Stimulated activated CD4-positive, alpha-beta T cell treated with anti-CD3 and anti-CD28 coated beads, Interleukin-12 subunit alpha, Interleukin-12 subunit beta, amount 100 ng/mL, for 4 hours (primary cell): ENCODE results near the gene PANX1.

Source experiments
- DNase-seq: peaks from one replicate; pipeline ENCODE4 v3.0.0-alpha.2; 2020

The PANX1 gene

DNA sequence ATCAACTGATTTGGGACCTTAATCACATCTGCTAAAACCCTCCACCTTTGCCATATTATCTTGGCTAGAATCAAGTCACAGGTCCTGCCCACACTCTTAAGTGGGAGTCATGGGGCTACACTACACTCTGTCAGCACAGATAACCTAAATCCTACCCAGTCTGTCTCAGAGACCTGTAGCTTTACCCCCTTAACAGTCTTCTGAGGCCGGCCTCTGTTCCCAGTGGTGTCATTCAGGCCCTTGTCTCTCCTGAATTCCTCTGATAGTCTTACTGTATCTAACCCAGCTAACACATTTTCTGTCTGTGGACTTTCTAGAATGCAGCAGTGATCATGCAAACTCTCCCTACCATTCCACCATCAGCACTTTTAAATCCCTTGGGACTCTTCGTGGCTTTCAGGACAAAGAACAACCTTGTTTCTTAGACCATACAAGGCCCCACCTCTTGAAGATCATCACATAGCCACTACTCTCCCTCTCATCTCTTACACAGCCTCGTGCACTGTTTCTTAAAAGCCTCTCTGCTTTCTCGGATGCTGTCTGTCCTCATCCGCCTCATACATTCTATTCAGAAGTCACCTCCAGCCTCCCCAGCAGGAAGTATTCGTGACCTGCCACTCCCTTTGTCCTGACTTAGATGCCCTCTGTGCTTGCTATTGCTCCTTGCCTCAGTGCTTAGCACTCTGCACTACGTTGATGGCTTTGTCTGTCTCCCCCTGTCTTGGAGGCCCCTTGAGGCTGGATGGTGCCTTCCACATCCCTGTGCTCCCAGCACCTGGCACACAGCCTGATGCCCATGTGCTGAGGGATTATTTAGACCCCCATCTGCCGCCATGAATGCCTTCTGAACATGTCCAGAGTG is 57.9 kb downstream of the PANX1 start:
- DNase-seq: no peak

DNA sequence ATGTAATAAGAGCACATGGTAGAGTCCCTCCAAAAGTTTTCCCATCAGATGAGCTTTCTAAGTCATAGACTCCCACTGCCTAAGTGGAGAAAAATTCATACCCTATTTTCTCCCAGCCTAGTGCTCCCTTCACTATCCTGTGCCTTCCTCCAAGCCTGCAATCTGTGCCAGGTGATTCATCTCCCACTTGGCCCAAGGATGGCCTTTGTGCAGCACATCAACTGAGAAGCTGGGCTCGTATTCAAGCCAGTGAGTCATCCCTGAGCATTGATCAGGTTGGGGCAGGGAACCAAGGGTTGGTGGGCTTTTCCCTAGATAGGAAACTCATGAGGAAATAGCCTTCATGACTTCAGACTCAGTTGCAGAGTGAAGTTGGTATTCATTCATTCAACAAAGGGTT is 64.6 kb downstream of the PANX1 start:
- no peak for DNase-seq

DNA sequence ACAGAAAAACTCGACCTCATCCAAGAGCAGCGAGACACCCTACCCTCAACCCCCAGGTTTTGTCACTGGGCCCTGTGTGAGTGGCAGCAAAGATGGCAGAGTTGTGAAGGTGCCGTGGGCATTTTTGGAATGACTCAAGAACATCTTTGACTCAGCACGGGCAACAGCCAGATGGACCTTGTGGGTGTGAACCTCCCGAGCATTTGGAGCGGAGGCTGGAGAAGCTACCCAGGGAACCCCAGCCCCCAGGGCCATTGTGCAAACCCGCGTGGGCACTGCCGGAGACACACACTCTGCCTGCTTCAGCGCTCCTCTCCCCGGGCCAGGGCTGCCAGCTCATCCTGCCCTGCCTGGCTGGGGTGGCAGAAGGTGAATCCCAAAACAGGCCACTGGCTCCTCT is 66.1 kb downstream of the PANX1 start:
- no peak for DNase-seq

DNA sequence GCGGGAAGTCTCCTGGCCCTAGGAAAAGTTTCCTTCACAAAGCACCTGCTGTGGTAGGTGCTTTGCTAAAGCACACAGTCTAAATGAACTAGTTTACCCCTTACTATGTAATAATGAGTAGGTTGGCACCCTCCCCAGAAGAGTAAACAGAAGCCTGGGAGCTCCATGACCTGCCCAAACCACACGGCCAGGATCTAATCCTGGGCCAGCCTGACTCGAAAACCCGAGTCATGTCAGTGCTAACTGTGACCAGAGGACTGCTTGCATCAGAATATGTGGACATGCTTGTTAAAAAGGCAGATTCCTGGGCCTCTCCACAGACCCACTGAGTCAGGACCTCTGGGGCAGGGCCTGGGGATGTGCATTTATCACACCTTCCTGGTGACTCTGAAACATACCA is 67.7 kb downstream of the PANX1 start:
- no peak for DNase-seq

DNA sequence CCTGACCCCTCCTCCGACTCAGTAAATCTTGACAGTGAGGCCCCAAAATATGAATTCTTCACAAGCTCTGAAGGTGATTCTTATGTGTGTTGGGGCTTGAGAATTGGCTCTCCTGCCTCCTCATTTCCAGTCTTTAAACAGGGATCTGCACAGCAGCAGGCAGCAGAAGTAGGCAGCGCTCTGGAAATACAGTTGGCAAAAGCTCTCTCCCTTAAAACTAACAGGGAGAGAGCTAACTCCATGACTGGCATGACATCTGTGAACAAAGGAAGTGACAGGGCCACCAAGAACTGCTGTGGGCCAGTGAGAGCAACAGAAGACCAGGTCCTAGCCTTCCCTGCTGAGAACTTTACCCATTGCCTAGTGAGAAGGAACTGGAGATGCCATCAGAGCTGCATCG is 70.1 kb downstream of the PANX1 start:
- DNase-seq: no peak

DNA sequence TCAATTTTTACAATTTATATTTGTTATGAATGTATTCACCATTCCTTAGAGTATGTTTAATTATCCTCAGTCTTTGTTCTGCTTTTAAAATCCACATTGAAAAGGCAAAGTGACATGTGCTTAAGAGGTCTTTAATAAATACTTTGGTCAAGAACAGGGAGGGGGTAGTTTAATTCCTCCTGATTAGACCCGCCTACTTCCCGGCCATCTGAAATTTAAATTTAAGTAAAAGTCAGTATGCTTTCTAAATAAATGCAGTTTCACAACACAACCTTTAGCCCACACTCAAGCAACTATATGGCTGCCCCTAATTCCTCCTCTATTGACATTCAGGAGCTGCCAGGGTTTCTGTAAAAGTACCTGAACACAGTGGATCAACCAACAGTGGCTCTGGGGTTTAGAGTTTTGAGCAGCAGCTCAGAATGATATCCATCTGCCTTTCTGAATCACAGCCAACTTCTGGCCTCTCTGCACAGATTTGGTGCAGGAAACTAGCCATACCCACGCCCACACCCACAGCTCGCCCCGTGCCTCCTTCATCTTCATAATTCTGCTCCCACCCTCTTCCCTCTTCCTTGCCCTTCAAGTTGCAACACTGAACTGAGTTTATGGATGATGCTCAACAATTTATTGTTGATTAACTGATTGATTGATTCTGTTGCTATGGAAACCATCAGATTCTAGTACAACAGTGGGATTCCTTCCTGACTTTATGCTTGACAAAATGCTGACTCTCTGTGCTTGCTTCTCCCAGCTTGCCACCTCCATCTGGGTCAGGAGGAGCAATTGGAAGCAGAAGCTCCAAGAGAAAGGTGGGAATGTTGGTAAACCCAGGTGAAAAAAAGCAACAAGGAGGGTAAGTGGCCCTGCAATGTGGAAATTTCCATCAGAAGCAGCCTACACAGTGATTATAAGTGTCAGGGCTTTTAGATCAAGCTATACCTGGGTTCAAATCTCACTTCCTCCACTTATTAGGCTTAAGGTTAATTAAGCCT is 70.8 kb downstream of the PANX1 start:
- DNase-seq: no peak

DNA sequence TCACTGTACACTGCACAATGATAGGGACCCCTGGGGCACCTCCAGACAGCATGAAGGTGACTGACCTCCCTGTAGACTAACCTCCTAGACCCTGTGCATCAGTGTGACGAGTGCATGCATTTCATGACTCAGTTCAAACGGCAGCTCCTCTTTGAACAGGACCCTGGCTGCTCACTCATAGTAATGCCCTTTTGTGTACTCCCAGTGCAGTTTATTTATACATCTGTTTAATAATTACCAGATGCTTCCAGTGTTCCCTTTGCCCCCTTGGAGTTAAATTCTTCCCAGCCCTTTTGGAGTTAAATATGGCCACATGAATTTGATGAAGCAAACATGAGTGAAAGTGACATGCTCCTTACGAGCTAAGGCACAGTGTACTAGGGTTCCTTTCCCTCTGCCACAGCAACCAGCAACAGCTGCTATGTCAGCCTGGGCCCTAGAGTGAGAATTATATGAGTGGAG is 72.4 kb downstream of the PANX1 start:
- DNase-seq: no peak

DNA sequence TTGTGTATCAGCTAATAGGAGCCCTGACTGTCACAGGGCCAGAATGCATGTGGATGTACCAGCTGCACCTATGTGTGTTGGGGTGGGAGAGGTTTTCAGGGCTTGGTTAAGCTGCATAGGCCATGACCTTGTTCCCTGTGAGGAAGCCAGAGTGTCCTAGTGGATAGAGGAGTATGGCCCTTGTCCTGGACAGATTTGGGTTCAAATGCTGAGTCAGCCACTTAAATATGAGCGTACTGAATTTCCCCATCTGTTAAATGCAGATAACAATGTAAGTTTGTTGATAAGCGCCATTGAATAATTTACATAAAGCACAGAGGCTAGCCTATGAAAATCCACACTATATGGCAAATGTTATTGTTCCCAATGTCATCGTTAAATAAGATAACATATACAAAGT is 74.4 kb downstream of the PANX1 start:
- DNase-seq: no peak

DNA sequence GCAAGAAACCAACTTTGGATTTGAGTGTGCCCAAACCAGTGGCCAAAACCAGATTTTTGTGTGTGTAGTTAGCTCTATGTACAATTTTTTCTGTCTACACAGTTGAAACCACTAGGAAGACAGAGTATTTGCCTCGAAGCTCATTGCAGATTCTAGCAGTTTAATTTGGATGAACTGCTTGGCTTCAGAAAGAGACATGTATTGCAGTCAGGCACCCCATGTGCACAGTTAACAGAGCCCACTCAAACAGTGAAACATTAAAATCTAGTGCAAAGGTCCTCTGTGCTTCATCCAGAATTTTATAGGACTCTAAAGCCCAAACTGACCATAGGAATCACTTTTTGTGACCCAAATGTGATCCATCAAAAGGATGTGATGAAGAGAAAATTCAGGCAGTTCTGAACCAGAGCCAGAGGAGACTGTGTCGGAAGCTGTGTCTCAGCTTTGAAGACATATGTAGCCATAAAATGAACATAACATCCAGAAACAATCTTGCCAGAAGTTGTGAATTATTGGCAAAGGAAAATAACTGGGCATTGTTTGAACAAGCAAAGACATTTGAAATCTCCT is 82.7 kb downstream of the PANX1 start:
- DNase-seq: no peak

DNA sequence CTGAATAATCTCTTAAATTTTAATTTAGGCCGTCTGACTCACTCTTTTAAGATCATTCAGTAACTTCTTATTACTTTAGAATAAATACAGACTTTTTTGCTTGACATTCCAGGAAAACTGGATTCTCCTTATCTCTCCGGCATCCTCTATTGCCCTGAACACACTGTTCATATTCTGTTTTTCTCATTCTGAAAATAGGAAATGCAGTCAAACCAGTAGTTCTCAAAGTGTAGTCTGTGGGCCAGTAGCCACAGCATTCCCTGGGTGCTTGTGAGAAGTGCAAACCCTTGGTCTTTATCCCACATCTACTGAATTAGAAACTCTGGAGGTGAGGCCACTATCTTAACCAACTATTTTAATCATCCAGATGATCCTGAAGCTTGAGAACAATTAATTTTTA is 84.3 kb downstream of the PANX1 start:
- DNase-seq: no peak

DNA sequence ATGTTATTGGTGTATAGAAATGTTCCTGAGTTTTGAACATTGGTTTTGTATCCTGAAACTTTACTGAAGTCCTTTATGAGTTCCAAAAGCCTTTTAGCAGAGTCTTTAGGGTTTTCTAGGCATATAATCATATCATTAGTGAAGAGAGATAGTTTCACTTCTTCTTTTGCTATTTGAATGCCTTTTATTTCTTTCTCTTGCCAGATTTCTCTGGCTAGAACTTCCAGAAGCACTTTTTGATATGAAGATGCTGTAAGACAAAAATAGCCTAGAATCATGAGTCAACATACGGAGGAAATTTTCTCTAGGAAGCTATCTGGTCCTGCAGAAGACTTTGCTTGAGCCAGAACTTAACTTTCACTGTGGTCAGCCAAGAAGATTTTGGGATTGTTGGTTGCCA is 89.1 kb downstream of the PANX1 start:
- no peak for DNase-seq

DNA sequence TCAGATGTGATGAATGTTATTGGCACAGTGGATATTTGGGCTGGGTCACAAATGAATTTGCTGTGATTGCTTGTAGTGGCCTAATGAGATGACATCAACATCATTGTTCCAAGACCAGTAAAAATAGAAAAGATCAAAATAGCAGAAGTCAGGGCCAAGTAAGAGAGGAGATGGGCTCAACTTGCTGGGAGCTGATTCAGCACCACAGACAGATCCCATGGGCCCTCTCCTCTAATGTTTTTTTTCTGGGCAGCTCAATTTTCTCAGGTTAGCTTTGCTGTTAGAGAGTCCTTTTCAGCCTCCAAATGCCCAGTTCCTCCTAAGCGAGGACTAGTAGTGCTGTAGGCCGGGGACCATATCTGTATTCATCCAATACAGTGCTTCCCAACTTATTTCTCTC is 89.7 kb downstream of the PANX1 start:
- no peak for DNase-seq

DNA sequence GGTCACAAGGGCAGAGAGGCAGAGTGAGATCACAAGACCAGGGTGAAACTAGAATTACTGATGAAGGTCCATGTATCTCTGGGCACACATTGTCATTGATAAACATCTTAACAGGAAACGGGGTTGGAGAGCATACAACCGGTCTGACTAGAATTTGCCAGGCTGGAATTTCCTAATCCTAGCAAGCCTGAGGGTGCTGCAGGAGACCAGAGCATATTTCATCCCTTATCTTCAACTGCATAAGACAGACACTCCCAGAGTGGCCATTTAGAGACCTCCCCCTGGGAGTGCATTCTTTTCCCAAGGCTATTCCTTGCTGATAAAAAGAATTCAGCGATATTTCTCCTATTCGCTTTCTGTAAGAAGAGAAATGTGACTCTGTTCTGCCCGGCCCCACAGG is 91.1 kb downstream of the PANX1 start:
- no peak for DNase-seq

DNA sequence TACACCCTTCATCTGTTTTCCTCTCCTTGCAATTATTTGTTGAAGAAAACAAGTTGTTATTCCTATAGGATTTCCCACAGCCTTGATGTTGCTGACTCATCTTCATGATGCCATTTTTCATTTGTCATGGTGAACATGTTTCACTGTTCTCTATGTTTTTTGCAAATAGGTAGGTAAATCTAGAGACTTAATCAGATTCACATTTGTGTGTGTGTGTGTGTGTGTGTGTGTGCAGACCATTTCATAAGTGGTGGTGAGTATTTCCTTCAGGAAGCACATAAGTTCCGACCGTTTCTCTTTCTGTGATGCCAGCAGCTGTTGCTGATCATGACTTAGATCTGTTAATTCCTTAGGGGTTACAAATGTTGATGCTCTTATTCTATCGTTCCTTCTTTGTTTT is 95.4 kb downstream of the PANX1 start:
- no peak for DNase-seq
